Muscle of leg (tissue), 11 donors: ENCODE data around the gene AMZ2. TPM values are rescaled to one million over a fixed set of nuclear protein-coding genes. Genes with fewer than 3 reads are reported as not detected.
"Not testable (repeated sequence)": the region's sequence is repeated elsewhere in the genome, so short reads cannot be mapped to it uniquely, and the experiment has no call there.

ENCODE experiments used
- DNase-seq: peaks from one replicate; pipeline ENCODE4 v3.0.0; 2013
- H3K27ac ChIP-seq: one replicate; pipeline ENCODE4 v1.5.1; 2013; ENCODE audit warnings: mild to moderate bottlenecking, low read length, control low read depth
- H3K27me3 ChIP-seq: one replicate; pipeline ENCODE4 v1.6.1; 2013; ENCODE audit warnings: low read length; ENCODE audit not compliant: control insufficient read depth, insufficient read depth
- H3K36me3 ChIP-seq: one replicate; pipeline ENCODE4 v1.6.1; 2013; ENCODE audit warnings: low read length; ENCODE audit not compliant: control insufficient read depth, insufficient read depth
- H3K4me1 ChIP-seq: one replicate; pipeline ENCODE4 v1.6.1; 2013; ENCODE audit warnings: low read length; ENCODE audit not compliant: control insufficient read depth, insufficient read depth
- H3K4me3 ChIP-seq: one replicate; pipeline ENCODE4 v1.5.1; 2013; ENCODE audit warnings: low read length, control low read depth
- H3K9me3 ChIP-seq: replicated peaks from 2 replicates; pipeline ENCODE4 v1.6.1; 2013; ENCODE audit warnings: low read depth, low read length; ENCODE audit not compliant: control insufficient read depth
- WGBS: methylation state at CpG from one replicate; pipeline ENCODE4 v1.1.5; 2013; ENCODE audit warnings: missing lambda C conversion rate; ENCODE audit not compliant: insufficient coverage; 5-methylcytosine and 5-hydroxymethylcytosine counted together
- polyA plus RNA-seq, 8 donors: library from polyadenylated mRNA; unstranded; fragments of 120-200 nt; gene quantifications; one replicate each; pipeline versions ENCODE4 v1.2.1 to v1.2.3, GENCODE V29; 2013; ENCODE audit warnings: inconsistent platforms in 1 of 8, low replicate concordance in 1 of 8; ENCODE audit not compliant: insufficient read length in 8 of 8, insufficient read depth in 1 of 8
- total RNA-seq: library from RNA; stranded (reverse); fragments of 120-200 nt; gene quantifications from one replicate; pipeline ENCODE4 v1.2.4, GENCODE V29; 2013

The AMZ2 gene
- total and polyA plus RNA-seq, 9 donors: 58.9 to 70.9 (median 64.5) TPM

DNA sequence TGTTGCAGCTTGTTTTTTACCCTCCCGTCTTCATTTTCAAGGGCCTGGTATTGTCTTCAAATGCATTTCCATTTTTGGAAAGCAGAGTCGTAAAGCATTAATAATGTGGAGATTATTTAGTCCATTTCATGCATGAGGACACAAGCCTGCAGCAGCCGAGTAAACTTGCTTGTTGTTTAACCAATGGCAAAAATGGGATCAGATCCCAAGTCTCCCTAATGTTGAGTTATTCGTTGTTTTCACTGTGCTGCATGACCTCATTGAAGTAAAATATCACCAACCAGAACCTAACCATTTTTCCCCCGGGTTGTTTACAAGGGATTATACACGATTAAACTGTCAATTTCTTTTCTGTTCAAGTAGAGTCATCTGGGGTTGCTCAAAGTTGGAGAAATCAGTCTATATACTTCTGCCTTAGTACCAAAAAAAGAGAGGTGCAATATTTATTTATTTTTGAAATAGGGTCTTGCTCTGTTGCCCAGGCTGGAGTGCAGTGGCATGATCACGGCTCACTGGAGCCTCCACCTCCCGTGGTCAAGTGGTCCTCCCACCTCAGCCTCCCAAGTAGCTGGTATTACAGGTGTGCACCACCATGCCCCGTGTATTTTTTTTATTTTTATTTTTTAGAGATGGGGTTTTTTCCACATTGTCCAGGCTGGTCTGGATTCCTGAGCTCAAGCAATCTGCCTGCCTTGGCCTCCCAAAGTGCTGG is 12.4 kb downstream of the AMZ2 start:
- Histone ChIP-seq H3K36me3 (peaks cover 9% of the 10 kb centered on the region), H3K9me3 (no peaks in the 10 kb centered on the region), H3K4me1 (peaks cover 5% of the 10 kb centered on the region), H3K4me3 (no peak overlapping the region), H3K27ac (no peak overlapping the region), H3K27me3 (no peaks in the 10 kb centered on the region)
- no CpG with 5 or more reads among the region's 9 CpGs for WGBS
- no peak for DNase-seq

DNA sequence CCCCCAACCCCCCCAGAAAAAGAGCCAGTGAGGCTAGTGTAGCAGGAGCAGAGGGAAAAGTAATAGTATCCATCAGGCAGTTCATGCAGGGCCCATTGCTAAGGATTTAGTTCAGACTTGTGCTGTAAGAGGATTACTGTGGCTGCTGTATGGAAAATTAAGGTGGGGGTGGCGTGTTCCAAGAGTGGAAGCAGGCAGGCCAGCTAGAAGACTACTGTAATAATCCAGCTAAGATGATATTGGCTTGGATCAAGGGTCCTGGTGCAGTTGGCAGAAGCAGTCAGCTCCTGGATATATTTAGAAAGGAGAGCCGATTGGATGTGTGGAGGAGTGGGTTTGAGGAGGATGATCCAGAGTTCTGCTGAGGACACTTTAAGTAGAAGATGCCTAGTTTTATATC is 14.6 kb downstream of the AMZ2 start:
- H3K9me3 ChIP-seq, H3K4me3 ChIP-seq, H3K36me3 ChIP-seq, H3K27me3 ChIP-seq, H3K4me1 ChIP-seq, H3K27ac ChIP-seq: not testable (repeated sequence)
- DNase-seq: peak; percentile 38
- 54% methylated on average over 2 of the region's 2 CpGs for WGBS

GRCh38 chr17:68263101-68263681 is 15.3 kb downstream of the AMZ2 start:
- H3K27me3 ChIP-seq, H3K4me1 ChIP-seq, H3K4me3 ChIP-seq, H3K9me3 ChIP-seq, H3K27ac ChIP-seq, H3K36me3 ChIP-seq: not testable (repeated sequence)
- 100% methylated on average over 1 of the region's 9 CpGs for WGBS
- DNase-seq: peak; percentile 58

DNA sequence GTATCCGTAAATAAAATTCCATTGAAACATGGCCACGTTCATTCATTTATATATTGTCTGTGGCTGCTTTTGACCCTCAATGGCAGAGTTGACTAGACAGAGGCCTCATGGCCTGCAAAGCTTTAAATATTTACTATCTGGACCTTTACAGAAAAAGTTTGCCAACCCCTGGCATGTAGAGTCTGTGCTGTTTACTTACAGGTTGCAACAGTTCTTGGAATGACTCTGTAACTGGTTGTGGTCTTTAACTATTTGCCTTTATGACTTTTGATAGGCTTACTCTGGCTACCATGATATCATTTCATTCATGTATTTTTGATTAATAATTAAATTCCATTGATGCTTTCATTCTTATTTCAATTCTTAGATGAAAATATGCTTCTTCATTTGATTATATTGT is 18.0 kb downstream of the AMZ2 start:
- not testable (repeated sequence) for H3K36me3 ChIP-seq, H3K4me1 ChIP-seq, H3K27ac ChIP-seq, H3K27me3 ChIP-seq, H3K9me3 ChIP-seq, H3K4me3 ChIP-seq, DNase-seq
- WGBS: no CpG with 5 or more reads among the region's 2 CpGs

DNA sequence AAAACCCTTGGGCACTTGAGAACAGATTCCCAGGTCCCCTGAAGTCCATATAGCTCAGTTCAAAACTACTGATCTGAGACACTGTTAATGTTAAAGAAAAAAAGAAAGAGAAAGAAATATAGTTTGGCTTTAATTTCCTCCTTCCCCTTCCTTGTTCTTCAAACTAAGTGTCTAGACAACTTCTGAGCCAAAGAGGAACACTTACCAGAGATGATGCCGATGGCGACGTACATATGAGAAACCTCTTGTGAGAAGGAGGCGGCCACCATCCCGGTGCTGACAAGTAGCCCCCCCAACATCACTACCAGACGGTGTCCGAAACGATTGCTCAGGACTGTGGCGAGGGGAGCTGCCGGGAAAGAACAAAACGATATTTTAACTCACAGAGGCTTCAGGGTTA is 25.9 kb downstream of the AMZ2 start:
- 52% methylated on average over 6 of the region's 11 CpGs for WGBS
- no peaks in the 10 kb centered on the region for H3K36me3 ChIP-seq

GRCh38 chr17:68276339-68276738 is 28.5 kb downstream of the AMZ2 start:
- not testable (repeated sequence) for H3K36me3 ChIP-seq, DNase-seq, H3K4me1 ChIP-seq, H3K27me3 ChIP-seq, H3K4me3 ChIP-seq, H3K27ac ChIP-seq
- WGBS: no CpG with 5 or more reads among the region's 3 CpGs
- H3K9me3 ChIP-seq: peaks cover 11% of the 10 kb centered on the region

More for the DNA sequence above, 25.9 kb downstream of the AMZ2 start:
- Histone ChIP-seq H3K4me1 (no peaks in the 10 kb centered on the region), H3K9me3 (peaks cover 9% of the 10 kb centered on the region), H3K4me3 (no peak overlapping the region), H3K27me3 (no peaks in the 10 kb centered on the region), H3K27ac (no peak overlapping the region)
- DNase-seq: no peak

- no peak for DNase-seq
- Histone ChIP-seq H3K9me3 (peaks cover 11% of the 10 kb centered on the region), H3K4me1 (no peaks in the 10 kb centered on the region), H3K27ac (no peak overlapping the region), H3K36me3 (no peaks in the 10 kb centered on the region), H3K4me3 (no peak overlapping the region), H3K27me3 (no peaks in the 10 kb centered on the region)
- 80% methylated on average over 2 of the region's 5 CpGs for WGBS
Measured at GRCh38 chr17:68277807-68278206, 30.0 kb downstream of the AMZ2 start.

GRCh38 chr17:68281965-68282364 is 34.1 kb downstream of the AMZ2 start:
- H3K4me3 ChIP-seq, DNase-seq, H3K27me3 ChIP-seq, H3K4me1 ChIP-seq, H3K27ac ChIP-seq, H3K36me3 ChIP-seq: not testable (repeated sequence)
- H3K9me3 ChIP-seq: peaks cover 11% of the 10 kb centered on the region
- no CpG with 5 or more reads among the region's 6 CpGs for WGBS

DNA sequence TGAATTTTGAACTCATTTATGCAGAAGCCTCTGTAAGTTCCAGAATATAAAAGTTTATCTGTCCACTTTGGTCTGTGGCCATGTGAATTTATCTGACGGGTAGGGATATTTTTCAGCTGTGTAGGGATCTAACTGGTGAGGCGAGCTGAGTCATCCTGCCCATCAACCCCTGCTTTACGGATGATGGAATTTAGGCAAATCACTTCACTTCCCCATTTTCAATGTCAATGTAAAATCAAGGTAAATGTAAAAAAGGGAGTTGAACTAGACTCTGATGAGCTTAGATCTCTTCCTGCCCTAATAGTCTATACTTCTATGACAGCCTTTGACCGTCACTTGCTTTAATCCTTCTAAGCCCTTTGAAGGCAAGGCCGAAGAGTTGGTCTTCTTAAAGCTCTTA is 40.5 kb downstream of the AMZ2 start:
- no CpG with 5 or more reads among the region's 5 CpGs for WGBS
- no peaks in the 10 kb centered on the region for H3K9me3 ChIP-seq
- peaks cover 17% of the 10 kb centered on the region for H3K4me1 ChIP-seq
- no peaks in the 10 kb centered on the region for H3K36me3 ChIP-seq
- no peak overlapping the region for H3K4me3 ChIP-seq
- DNase-seq: no peak
- no peak overlapping the region for H3K27ac ChIP-seq
- H3K27me3 ChIP-seq: peaks cover 38% of the 10 kb centered on the region

GRCh38 chr17:68288804-68289203 is 41.0 kb downstream of the AMZ2 start:
- Histone ChIP-seq H3K4me3 (no peak overlapping the region), H3K27me3 (peaks cover 41% of the 10 kb centered on the region), H3K4me1 (peaks cover 17% of the 10 kb centered on the region), H3K27ac (no peak overlapping the region), H3K36me3 (no peaks in the 10 kb centered on the region), H3K9me3 (no peaks in the 10 kb centered on the region)
- 66% methylated on average over 4 of the region's 7 CpGs for WGBS
- no peak for DNase-seq
